NCI-H748 treated with DMSO at 0.1 percent for 48 hours (cell line): Measurements from ENCODE around the gene IZUMO4.

ENCODE experiments used
- DNase-seq: peaks from one replicate; lab custom pipeline; 2025; lab: John Stamatoyannopoulos, UW

IZUMO4 gene

GRCh38 chr19:2058570-2059421 is 37.9 kb upstream of the IZUMO4 start:
- DNase-seq, result no peak

- DNase-seq, result no peak
These were observed 37.1 kb upstream of the IZUMO4 start for GRCh38 chr19:2059422-2060201.

GRCh38 chr19:2060884-2061494 is 35.7 kb upstream of the IZUMO4 start:
- DNase-seq, result peak; percentile 26

- peak; percentile 93 for DNase-seq
These were observed 35.0 kb upstream of the IZUMO4 start for GRCh38 chr19:2061495-2062388.

- no peak for DNase-seq
These were observed 34.4 kb upstream of the IZUMO4 start for GRCh38 chr19:2062389-2062729.

DNA sequence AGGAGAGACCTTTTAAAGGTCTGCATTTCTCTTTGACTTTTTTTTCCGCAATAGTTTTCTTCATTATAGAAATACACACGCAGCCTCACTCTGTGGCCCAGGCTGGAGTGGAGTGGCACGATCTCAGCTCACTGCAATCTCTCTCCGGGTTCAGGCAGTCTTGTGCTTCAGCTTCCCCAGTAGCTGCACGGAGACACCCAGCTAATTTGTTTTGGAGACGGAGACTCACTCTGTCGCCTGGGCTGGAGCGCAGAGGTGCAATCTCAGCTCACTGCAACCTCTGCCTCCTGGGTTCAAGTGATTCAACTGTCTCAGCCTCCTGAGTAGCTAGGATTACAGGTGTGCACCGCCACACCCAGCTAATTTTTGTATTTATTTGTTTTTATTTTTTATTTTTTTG is 33.9 kb upstream of the IZUMO4 start:
- DNase-seq, result no peak

DNA sequence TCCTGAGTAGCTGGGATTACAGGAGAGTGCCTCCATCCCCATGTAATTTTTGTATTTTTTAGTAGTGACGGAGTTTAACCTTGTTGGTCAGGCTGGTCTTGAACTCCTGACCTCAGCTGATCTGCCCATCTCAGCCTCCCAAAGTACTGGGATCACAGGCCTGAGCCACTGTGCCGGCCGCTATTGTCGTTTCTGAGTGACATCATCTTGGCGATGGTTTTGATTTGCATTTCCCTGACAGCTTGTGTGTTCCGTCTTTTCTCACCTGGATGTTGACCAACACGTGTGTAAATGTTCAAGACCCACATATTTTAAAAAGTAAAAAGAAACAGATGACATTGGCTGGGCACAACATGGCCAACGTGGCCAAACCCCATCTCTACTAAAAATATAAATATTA is 32.9 kb upstream of the IZUMO4 start:
- no peak for DNase-seq

GRCh38 chr19:2064395-2064787 is 32.3 kb upstream of the IZUMO4 start:
- DNase-seq, result no peak

- DNase-seq, result no peak
These were observed 31.8 kb upstream of the IZUMO4 start for GRCh38 chr19:2064788-2065524.

DNA sequence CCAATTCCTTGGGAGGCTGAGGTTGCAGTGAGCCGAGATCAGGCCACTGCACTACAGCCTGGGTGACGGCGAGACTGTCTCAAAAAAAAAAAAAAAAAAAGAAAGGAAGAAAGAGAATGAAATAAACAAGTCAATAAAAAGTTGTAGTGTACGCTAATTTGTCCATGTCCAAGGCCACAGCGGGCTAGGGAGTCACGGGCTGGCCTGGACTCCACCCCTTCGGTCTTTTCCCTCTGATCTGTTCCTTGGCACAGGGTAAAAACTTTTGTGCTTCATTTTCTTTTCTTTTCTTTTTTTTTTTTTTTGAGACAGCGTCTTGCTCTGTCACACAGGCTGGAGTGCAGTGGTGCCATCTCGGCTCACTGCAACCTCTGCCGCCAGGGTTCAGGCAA is 26.3 kb upstream of the IZUMO4 start:
- no peak for DNase-seq

DNA sequence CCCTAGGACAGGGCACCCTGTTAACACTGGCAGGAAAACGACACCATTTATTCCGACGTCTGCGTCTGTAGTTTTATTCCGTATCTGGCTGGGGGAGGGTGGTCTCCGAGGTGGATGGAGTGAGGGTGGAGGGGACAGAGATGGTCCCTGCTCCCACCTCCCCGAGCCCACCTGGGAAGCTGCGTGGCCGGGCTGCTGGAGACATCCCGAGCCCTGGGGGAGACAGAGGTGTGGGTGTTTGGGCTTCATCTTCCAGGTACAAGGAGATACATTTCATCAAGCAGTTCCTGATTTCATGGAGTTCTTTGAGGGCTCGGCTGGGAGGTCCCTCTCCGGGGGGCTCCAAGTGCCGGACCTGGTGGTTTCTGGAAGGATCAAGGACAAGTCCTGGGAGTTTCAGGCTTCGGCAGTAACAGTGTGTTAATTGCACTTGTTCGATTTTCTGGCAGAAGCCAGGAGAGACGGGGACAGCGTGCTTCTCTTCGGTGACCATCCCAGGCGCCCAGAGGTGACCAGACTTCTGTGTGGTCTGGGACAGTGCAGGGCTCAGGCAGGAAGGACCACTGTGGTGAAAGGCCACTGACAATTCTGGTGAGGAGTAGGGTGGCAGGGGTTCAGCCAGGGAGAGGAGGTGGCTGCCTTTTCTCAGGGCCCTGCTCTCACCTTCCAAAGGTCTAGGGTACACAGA is 25.6 kb upstream of the IZUMO4 start:
- no peak for DNase-seq

DNA sequence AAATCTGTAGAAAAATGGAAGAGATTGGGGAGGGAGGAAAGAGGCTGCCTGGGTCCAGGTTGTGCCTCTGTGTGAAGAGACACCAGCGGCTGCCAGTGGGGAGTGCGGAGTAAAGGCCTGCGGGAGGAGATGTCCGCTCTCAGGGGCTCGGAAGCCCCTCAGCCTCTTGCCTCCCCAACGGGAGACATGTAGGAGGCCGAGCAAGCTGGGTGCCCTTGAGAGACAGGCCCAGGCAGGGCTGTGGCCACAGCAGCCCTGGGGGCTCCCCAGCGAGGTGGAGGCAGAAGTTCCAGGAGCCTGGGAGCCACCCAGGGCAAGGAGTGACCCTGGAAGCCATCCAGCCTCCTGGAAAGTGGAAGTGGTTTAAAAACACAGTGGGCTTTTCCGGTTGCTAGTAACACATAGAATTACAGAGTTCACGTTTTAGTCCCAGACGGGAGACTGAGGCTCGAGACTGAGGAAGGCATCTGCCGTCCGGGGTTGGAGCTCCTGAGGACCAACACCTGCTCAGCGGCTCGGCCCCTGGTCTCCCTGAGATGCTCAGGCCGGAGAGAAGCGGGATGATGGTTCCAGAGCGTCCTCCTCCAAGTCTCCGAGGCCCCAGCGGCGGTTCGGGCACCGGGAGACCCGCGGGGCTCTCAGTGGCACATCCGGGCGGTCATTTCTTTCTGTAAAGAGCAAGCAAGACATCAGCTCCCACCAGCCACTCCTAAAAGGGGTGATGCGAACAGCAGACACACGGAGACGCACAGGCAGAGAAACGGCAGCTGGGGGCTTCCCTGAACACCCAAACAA is 23.8 kb upstream of the IZUMO4 start:
- no peak for DNase-seq

DNA sequence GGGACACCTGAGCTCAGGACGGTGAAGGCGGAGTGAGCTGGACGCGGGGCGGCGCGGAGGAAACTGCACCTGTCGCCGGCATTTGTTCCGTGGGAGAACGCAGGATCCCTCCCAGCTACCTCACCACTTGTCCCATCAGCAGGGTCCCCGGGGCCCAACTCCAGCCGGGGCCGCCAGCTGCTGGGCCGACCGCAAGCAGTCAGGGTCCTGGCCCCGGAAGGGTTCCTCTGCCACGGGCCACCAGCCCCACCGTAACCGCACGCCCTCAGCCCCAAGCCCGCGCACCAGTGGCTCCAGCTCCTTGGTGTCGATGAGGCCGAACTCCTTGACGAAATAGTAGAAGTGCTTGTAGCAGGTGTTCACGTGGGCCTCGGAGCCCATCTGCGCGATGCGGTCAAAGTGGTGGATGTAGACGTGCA is 20.2 kb upstream of the IZUMO4 start:
- no peak for DNase-seq

DNA sequence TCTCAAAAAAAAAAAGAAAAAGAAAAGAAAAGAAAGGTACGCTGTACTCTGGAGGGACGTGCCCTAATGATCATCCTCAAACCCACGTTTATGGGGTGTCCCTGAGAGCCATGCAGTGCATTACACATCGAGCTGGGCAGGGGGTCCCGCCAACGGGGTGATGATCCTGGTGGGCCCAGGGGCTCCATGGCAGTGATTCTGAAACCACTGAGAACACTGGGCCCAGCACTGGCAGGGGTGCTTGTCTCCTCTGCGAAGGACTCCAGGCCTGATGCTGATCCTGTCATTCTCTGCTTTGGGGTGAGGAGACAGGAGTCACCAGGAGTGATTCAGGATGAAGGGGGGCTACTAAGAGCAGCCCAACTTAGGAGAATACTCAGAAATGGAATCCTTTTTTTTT is 19.3 kb upstream of the IZUMO4 start:
- DNase-seq, result no peak

GRCh38 chr19:2077833-2078619 is 18.7 kb upstream of the IZUMO4 start:
- DNase-seq, result no peak

GRCh38 chr19:2079076-2079864 is 17.4 kb upstream of the IZUMO4 start:
- DNase-seq, result no peak

- no peak for DNase-seq
These were observed 16.8 kb upstream of the IZUMO4 start for GRCh38 chr19:2079865-2080301.

GRCh38 chr19:2080336-2080988 is 16.3 kb upstream of the IZUMO4 start:
- DNase-seq, result no peak
